WTC11 (cell line): ENCODE data around the gene SETD2.

Experiments used
- ATF1 ChIP-seq: sonication (generic); formaldehyde crosslinking; IDR thresholded peaks from 2 replicates; pipeline ENCODE4 v1.8.1; 2023; ENCODE audit warnings: mild to moderate bottlenecking, moderate library complexity, missing genetic modification reagents
- ATF2 ChIP-seq: sonication (generic); formaldehyde crosslinking; IDR thresholded peaks from 2 replicates; pipeline ENCODE4 v1.8.1; 2022; ENCODE audit warnings: low read depth, missing genetic modification reagents, borderline replicate concordance
- CREB1 ChIP-seq: sonication (generic); formaldehyde crosslinking; IDR thresholded peaks from 2 replicates; pipeline ENCODE4 v1.8.0; 2023; ENCODE audit warnings: mild to moderate bottlenecking, missing genetic modification reagents
- CTCF ChIP-seq: fragments of 200-600 bp; IDR thresholded peaks from 2 replicates; pipeline ENCODE4 v1.8.0; 2022; ENCODE audit warnings: antibody characterized with exemption
- ELF4 ChIP-seq: sonication (generic); formaldehyde crosslinking; IDR thresholded peaks from 2 replicates; pipeline ENCODE4 v1.8.1; 2022; ENCODE audit warnings: low read depth, mild to moderate bottlenecking, moderate library complexity, missing genetic modification reagents
- JUN ChIP-seq: sonication (generic); formaldehyde crosslinking; IDR thresholded peaks from 2 replicates; pipeline ENCODE4 v1.8.0; 2023; ENCODE audit warnings: mild to moderate bottlenecking, missing genetic modification reagents
- PREB ChIP-seq: sonication (generic); formaldehyde crosslinking; IDR thresholded peaks from 2 replicates; pipeline ENCODE4 v1.8.1; 2022; ENCODE audit warnings: mild to moderate bottlenecking, missing genetic modification reagents, moderate library complexity, borderline replicate concordance
- SMAD3 ChIP-seq: sonication (generic); formaldehyde crosslinking; IDR thresholded peaks from 2 replicates; pipeline ENCODE4 v1.8.0; 2022; ENCODE audit warnings: missing genetic modification reagents, mild to moderate bottlenecking, borderline replicate concordance
- USF1 ChIP-seq: sonication (generic); formaldehyde crosslinking; IDR thresholded peaks from 2 replicates; pipeline ENCODE4 v1.8.0; 2022; ENCODE audit warnings: mild to moderate bottlenecking, missing genetic modification reagents
- ZNF138 ChIP-seq: sonication (generic); formaldehyde crosslinking; conservative IDR thresholded peaks from 2 replicates; pipeline ENCODE4 v1.8.1; 2022; ENCODE audit warnings: mild to moderate bottlenecking, moderate library complexity, missing genetic modification reagents
- ZNF219 ChIP-seq: sonication (generic); formaldehyde crosslinking; IDR thresholded peaks from 2 replicates; pipeline ENCODE4 v1.8.0; 2023; ENCODE audit warnings: missing genetic modification reagents, mild to moderate bottlenecking, borderline replicate concordance
- ZNF423 ChIP-seq: fragments of 250-450 bp; sonication (Bioruptor Pico); IDR thresholded peaks from 2 replicates; pipeline ENCODE4 v2.1.2; 2022; ENCODE audit warnings: mild to moderate bottlenecking, moderate library complexity
- ZSCAN18 ChIP-seq: fragments of 250-450 bp; sonication (Bioruptor Pico); IDR thresholded peaks from 2 replicates; pipeline ENCODE4 v2.1.2; 2022; ENCODE audit warnings: mild to moderate bottlenecking, moderate library complexity

- TF ChIP-seq CTCF (no peak), ZNF423 (CRISPR knock-in tag) (no peak), ATF1 (CRISPR knock-in tag) (no peak), USF1 (CRISPR knock-in tag) (no peak), SMAD3 (CRISPR knock-in tag) (no peak), ZNF138 (CRISPR knock-in tag) (no peak), ZNF219 (no peak), ZSCAN18 (CRISPR knock-in tag) (no peak), ATF2 (no peak), PREB (CRISPR knock-in tag) (no peak), ELF4 (CRISPR knock-in tag) (no peak), JUN (CRISPR knock-in tag) (no peak), CREB1 (CRISPR knock-in tag) (no peak)
These were observed 22.4 kb upstream of the SETD2 start for GRCh38 chr3:47186285-47186684.
